NCI-H187 treated with DMSO at 0.1 percent for 48 hours (cell line): Measurements from ENCODE around the gene NGF.

Experiments
- DNase-seq: peaks from one replicate; lab custom pipeline; 2025; lab: John Stamatoyannopoulos, UW

The NGF gene

GRCh38 chr1:115238336-115239147, 99.5 kb downstream of the NGF start:
- no peak for DNase-seq

- no peak for DNase-seq
Measured at GRCh38 chr1:115237507-115237906, 100.5 kb downstream of the NGF start.

GRCh38 chr1:115237023-115237422, 101.0 kb downstream of the NGF start:
- no peak for DNase-seq
